ENCODE data around the gene NARF.

- TF ChIP-seq, protein P1, sequence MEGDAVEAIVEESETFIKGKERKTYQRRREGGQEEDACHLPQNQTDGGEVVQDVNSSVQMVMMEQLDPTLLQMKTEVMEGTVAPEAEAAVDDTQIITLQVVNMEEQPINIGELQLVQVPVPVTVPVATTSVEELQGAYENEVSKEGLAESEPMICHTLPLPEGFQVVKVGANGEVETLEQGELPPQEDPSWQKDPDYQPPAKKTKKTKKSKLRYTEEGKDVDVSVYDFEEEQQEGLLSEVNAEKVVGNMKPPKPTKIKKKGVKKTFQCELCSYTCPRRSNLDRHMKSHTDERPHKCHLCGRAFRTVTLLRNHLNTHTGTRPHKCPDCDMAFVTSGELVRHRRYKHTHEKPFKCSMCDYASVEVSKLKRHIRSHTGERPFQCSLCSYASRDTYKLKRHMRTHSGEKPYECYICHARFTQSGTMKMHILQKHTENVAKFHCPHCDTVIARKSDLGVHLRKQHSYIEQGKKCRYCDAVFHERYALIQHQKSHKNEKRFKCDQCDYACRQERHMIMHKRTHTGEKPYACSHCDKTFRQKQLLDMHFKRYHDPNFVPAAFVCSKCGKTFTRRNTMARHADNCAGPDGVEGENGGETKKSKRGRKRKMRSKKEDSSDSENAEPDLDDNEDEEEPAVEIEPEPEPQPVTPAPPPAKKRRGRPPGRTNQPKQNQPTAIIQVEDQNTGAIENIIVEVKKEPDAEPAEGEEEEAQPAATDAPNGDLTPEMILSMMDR (IDR thresholded peaks at IDR 0.05), result no peak
- no peak for TF ChIP-seq POLR2A (IDR thresholded peaks at IDR 0.05)
These were observed 18.0 kb upstream of the NARF start for GRCh38 chr17:82440469-82440981.
